HEK293T (cell line): ENCODE measurements around the gene CLMN.

Experiments used
- FOXK2 ChIP-seq: fragments of 450-650 bp; IDR thresholded peaks from 2 replicates; pipeline ENCODE4 v1.6.1; 2016; ENCODE audit warnings: mild to moderate bottlenecking
- SP1 ChIP-seq: fragments of 450-650 bp; IDR thresholded peaks from 2 replicates; pipeline ENCODE4 v1.6.1; 2017
- TARDBP ChIP-seq: fragments of 450-650 bp; IDR thresholded peaks from 2 replicates; pipeline ENCODE4 v1.6.1; 2016

DNA sequence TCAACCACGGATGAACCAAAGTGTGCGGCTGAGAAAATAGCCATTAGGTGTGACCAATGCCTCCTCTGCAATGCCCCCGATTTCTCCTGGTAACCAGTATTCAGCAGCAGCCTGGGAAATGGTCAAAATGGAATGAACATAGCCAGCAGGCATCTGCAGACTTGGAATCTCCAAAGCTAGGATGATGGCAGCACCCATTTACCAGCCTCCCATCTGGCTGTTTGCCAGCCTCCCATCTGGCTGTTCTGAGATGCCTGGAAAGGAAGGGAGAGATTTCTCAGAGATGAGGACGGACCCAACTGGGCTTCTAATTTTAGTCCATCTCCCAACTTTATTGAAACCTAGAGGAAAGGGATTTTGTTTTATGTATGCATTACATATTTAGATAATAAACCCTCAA lies 16.2 kb downstream of the CLMN start:
- no peak for TF ChIP-seq FOXK2
- no peak for TF ChIP-seq TARDBP
- no peak for TF ChIP-seq SP1
